Measurements from ENCODE around the gene KLRG1. TPM values are rescaled to one million over a fixed set of nuclear protein-coding genes. Genes with fewer than 3 reads are reported as not detected.

Gene KLRG1
- total RNA-seq (10 to 100 TPM; 51.2 to 55.8 TPM), polyA plus RNA-seq (100 to 1,000 TPM in 1 of 2 donors, 10 to 100 TPM in 1; 98.9 to 161 TPM)

DNA sequence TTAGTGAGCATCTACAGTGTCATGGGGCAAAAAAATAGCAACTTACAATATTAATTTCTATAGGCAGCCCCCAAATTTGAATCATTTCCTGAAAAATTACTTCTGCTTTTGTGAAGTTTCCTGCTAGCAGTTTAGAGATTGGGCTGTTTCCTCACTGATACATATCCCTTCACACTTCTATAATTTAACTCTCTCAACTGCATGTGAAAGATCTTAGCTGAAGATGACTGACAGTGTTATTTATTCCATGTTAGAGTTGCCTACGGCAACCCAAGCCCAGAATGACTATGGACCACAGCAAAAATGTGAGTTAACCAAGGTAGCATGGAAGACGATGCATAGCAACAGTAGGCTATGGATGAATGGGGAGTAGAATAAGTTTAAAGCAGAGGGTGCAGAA is at the start of gene KLRG1:
Gene KLRG1 (plus strand): TSS at position 134 of the 400 bp plus-strand sequence. CDS start 90 bp downstream, at position 224.
- CTCF ChIA-PET (ENCODE audit: partially characterized antibody), result interaction anchor here (1.7 to 2.9 kb wide), 3 partner anchors 9 to 38 kb away, joined by 5 to 12 read pairs (median 8); no protein-coding TSS in a partner anchor
- Histone ChIP-seq H3K4me3 (ENCODE audit: low read length in 2 of 2) (peak within 1 kb of the TSS in 1 of 2 donors; percentile 22), H3K9me3 (ENCODE audit: control insufficient read depth in 1 of 2, low read length in 2 of 2) (no peaks in the 10 kb centered on the region), H3K36me3 (ENCODE audit: insufficient read depth, low read length) (no peaks in the 10 kb centered on the region), H3K27me3 (ENCODE audit: insufficient read depth, low read length) (no peaks in the 10 kb centered on the region), H3K27ac (ENCODE audit: low read depth, low read length) (peak within 1 kb of the TSS; percentile 24), H3K4me1 (ENCODE audit: insufficient read depth, low read length) (peaks cover 76% of the 10 kb centered on the region)
- Mint-ChIP-seq H3K27me3 (no peaks in the 10 kb centered on the region), H3K4me1 (peaks cover 46 to 72% (median 57%) of the 10 kb centered on the region in 4 donors), H3K36me3 (peaks cover 3 to 15% of the 10 kb centered on the region in 2 donors), H3K4me3 (peak within 1 kb of the TSS; percentile 66 to 99 (median 89)), H3K9me3 (peaks cover 0 to 6% (median 3%) of the 10 kb centered on the region in 8 donors), H3K27ac (peak within 1 kb of the TSS; percentile 86 to 96 (median 92))
- DNase-seq, result peak in 4 of 5 donors; percentile 15 to 57 (median 26)
- POLR2A ChIA-PET (ENCODE audit: partially characterized antibody), result interaction anchor here (0.7 to 3.4 kb wide), 8 partner anchors 8 to 345 kb away, joined by 3 to 25 read pairs (median 4); no protein-coding TSS in a partner anchor
- intact Hi-C loops (cut with micrococcal nuclease), result loop anchor here (1.0 to 2.0 kb wide), 3 partner anchors 35 to 50 kb away; no protein-coding TSS in a partner anchor

DNA sequence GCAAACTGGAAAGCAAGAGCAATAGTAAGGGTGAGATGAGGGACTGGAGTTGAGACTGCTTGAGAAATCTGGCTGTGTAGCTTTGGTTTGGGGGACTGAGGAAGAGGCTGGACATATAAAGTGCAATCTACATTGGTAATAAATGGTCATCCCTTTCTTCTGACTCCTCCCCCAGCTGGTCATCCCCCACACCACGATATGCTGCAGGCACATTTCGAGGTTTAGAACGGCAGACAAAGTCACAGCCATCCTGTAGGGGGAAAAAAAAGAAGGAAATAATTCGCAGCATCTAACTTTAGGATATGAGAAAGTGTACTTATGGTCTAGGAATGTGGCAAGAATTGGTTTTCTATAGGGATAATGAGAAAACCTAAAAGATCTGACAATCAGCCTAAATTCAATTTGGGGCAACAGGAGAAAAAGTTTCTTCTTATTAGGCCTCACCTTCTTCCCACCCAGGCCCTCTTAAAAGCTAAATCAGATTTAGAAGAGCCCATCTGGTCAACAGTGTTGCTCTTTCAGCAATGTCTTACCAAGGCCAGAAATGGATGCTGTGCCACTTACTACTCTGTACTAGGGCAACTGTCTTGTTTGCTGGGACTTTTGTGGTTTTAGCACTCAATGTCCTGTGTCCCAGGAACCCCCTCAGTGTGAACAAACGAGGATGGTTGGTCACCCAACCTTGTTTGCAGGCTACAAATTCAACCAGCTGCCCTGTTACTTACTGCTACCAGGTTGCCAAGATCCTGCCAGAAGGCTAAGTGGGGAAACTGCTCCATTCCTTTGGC is 47.5 kb upstream of the KLRG1 start:
- H3K9me3 Mint-ChIP-seq, result no peaks in the 10 kb centered on the region
- H3K36me3 Mint-ChIP-seq, result peaks cover 40 to 78% of the 10 kb centered on the region in 2 donors
- no peak overlapping the region for H3K27ac ChIP-seq (ENCODE audit: low read depth, low read length)
- peaks cover 10 to 20% (median 16%) of the 10 kb centered on the region in 4 donors for H3K4me1 Mint-ChIP-seq
- no peaks in the 10 kb centered on the region for H3K9me3 ChIP-seq (ENCODE audit: control insufficient read depth in 1 of 2, low read length in 2 of 2)
- H3K27ac Mint-ChIP-seq, result peak overlapping the region; percentile 18 to 86 (median 68)
- no peak overlapping the region for H3K4me3 ChIP-seq (ENCODE audit: low read length in 2 of 2)
- CTCF ChIA-PET (ENCODE audit: partially characterized antibody), result no interaction called here
- intact Hi-C loops (cut with micrococcal nuclease), result no loop called here
- H3K4me1 ChIP-seq (ENCODE audit: insufficient read depth, low read length), result peaks cover 10% of the 10 kb centered on the region
- H3K27me3 ChIP-seq (ENCODE audit: insufficient read depth, low read length), result no peaks in the 10 kb centered on the region
- POLR2A ChIA-PET (ENCODE audit: partially characterized antibody), result interaction anchor here (0.6 to 1.3 kb wide), 2 partner anchors 11 to 66 kb away, joined by 3 read pairs; no protein-coding TSS in a partner anchor
- H3K36me3 ChIP-seq (ENCODE audit: insufficient read depth, low read length), result peaks cover 58% of the 10 kb centered on the region
- no peaks in the 10 kb centered on the region for H3K27me3 Mint-ChIP-seq
- no peak overlapping the region for H3K4me3 Mint-ChIP-seq
- DNase-seq, result no peak

DNA sequence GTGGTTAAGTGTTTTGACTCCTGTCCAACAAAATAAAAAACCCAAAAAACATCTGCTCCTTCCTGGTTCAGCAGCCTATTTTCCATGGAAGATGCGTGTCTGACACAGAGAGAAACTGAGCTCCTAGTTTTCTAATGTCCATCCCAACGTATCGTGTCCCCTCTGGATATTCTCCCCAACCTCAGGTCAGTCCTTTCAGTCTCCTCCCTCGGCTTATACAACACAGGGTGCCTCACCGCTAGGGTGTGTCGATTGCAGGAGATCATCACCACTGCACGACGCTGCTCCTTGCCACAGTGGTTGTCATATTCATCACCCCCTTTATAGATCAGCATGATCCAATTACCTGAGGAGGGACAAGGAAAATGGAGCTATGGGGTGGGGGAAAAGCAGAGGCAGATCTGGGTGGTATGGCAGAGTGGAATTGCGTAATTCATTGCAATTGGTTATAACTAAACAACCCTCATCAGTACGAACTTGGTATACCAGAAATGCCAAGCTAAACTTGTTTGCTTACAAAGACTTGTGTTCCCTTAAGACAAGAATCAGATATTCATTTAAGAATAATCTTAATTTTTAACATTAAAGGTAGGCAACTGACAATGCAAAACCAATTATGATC is 45.7 kb upstream of the KLRG1 start:
- CTCF ChIA-PET (ENCODE audit: partially characterized antibody), result interaction anchor here (0.8 to 13.9 kb wide), 3 partner anchors 31 to 102 kb away, joined by 3 to 561 read pairs (median 358); no protein-coding TSS in a partner anchor

DNA sequence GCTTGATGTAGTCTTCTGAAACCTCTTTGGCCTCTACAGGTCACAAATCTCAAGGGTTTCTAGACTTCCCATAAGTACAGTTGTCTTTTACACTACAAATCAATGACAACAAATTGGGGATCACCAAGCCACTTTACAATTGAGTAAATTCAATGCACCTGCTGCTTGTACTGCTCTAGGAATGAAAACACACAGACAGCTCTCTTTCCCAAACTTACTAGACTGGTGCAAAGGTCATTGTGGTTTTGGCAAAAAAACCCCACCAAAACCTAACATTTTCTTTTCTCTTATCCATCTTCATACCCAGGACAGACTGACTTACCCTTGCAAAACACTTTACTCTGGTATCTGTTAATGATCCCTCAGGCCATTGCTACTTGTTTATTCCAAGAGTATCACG is 42.6 kb upstream of the KLRG1 start:
- ChIA-PET CTCF (ENCODE audit: partially characterized antibody) (interaction anchor here (1.0 to 13.9 kb wide), 4 partner anchors 32 to 99 kb away, joined by 3 to 561 read pairs (median 186); partner anchors contain the start of gene PHC1), POLR2A (ENCODE audit: partially characterized antibody) (interaction anchor here (1.6 to 10.1 kb wide), 3 partner anchors 9 to 103 kb away, joined by 5 to 492 read pairs (median 9); no protein-coding TSS in a partner anchor)
- Mint-ChIP-seq H3K4me3 (peak overlapping the region; percentile 8 to 97 (median 66)), H3K36me3 (peaks cover 15 to 73% of the 10 kb centered on the region in 2 donors), H3K27ac (peak overlapping the region; percentile 25 to 99 (median 85)), H3K4me1 (peaks cover 32 to 55% (median 43%) of the 10 kb centered on the region in 4 donors), H3K27me3 (no peaks in the 10 kb centered on the region), H3K9me3 (no peaks in the 10 kb centered on the region)
- H3K9me3 ChIP-seq (ENCODE audit: control insufficient read depth in 1 of 2, low read length in 2 of 2), result no peaks in the 10 kb centered on the region
- no peak for DNase-seq
- H3K27ac ChIP-seq (ENCODE audit: low read depth, low read length), result peak overlapping the region; percentile 96
- H3K36me3 ChIP-seq (ENCODE audit: insufficient read depth, low read length), result peaks cover 37% of the 10 kb centered on the region
- no peak overlapping the region for H3K4me3 ChIP-seq (ENCODE audit: low read length in 2 of 2)
- H3K4me1 ChIP-seq (ENCODE audit: insufficient read depth, low read length), result peaks cover 37% of the 10 kb centered on the region
- intact Hi-C loops (cut with micrococcal nuclease), result no loop called here
- no peaks in the 10 kb centered on the region for H3K27me3 ChIP-seq (ENCODE audit: insufficient read depth, low read length)

More for the DNA sequence above, 45.7 kb upstream of the KLRG1 start:
- H3K9me3 ChIP-seq (ENCODE audit: control insufficient read depth in 1 of 2, low read length in 2 of 2), result no peaks in the 10 kb centered on the region
- Mint-ChIP-seq H3K9me3 (no peaks in the 10 kb centered on the region), H3K4me1 (peaks cover 25 to 38% (median 29%) of the 10 kb centered on the region in 4 donors), H3K27ac (peak overlapping the region in 4 of 7 donors; percentile 10 to 60 (median 36)), H3K36me3 (peaks cover 26 to 65% of the 10 kb centered on the region in 2 donors), H3K27me3 (no peaks in the 10 kb centered on the region), H3K4me3 (no peak overlapping the region)
- H3K27me3 ChIP-seq (ENCODE audit: insufficient read depth, low read length), result no peaks in the 10 kb centered on the region
- intact Hi-C loops (cut with micrococcal nuclease), result no loop called here
- H3K4me3 ChIP-seq (ENCODE audit: low read length in 2 of 2), result no peak overlapping the region
- H3K4me1 ChIP-seq (ENCODE audit: insufficient read depth, low read length), result peaks cover 28% of the 10 kb centered on the region
- DNase-seq, result no peak
- POLR2A ChIA-PET (ENCODE audit: partially characterized antibody), result interaction anchor here (0.9 kb wide), 1 partner anchor 81 kb away, joined by 5 read pairs; no protein-coding TSS in a partner anchor
- peaks cover 48% of the 10 kb centered on the region for H3K36me3 ChIP-seq (ENCODE audit: insufficient read depth, low read length)
- H3K27ac ChIP-seq (ENCODE audit: low read depth, low read length), result no peak overlapping the region

DNA sequence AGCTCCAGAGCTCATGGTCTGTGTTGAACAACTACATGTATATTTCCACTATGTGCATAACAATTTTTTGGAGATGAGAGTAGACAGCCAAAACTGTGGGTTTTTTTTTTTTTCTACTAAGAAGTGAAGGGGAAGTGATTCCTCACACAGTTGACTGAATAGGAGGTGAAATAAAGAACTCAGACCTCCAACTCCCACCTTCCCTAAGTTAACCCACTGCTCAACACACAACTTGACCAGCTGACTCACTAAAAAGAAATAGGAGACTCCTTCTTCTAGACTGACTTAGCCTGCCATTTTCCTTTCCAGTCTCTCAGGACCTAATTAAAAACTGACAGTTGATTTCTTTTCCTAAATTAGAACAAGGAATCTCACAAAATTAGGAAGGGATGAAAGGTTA is 41.6 kb upstream of the KLRG1 start:
- H3K4me3 ChIP-seq (ENCODE audit: low read length in 2 of 2), result peak overlapping the region in 1 of 2 donors; percentile 17
- H3K27ac Mint-ChIP-seq, result peak overlapping the region in 5 of 7 donors; percentile 84 to 99 (median 91)
- H3K27me3 Mint-ChIP-seq, result no peaks in the 10 kb centered on the region
- intact Hi-C loops (cut with micrococcal nuclease), result loop anchor here (2.0 kb wide), 1 partner anchor 251 kb away; the partner anchor contains the start of gene RIMKLB
- H3K27me3 ChIP-seq (ENCODE audit: insufficient read depth, low read length), result no peaks in the 10 kb centered on the region
- peaks cover 47% of the 10 kb centered on the region for H3K4me1 ChIP-seq (ENCODE audit: insufficient read depth, low read length)
- peak overlapping the region; percentile 96 for H3K27ac ChIP-seq (ENCODE audit: low read depth, low read length)
- H3K4me1 Mint-ChIP-seq, result peaks cover 38 to 65% (median 50%) of the 10 kb centered on the region in 4 donors
- ChIA-PET POLR2A (ENCODE audit: partially characterized antibody) (interaction anchor here (1.2 to 10.1 kb wide), 5 partner anchors 10 to 102 kb away, joined by 3 to 492 read pairs (median 9); partner anchors contain the start of gene PHC1), CTCF (ENCODE audit: partially characterized antibody) (interaction anchor here (0.7 to 13.9 kb wide), 6 partner anchors 11 to 98 kb away, joined by 3 to 561 read pairs (median 13); partner anchors contain the start of gene PHC1)
- no peak for DNase-seq
- H3K4me3 Mint-ChIP-seq, result peak overlapping the region in 7 of 8 donors; percentile 57 to 97 (median 75)
- no peaks in the 10 kb centered on the region for H3K9me3 ChIP-seq (ENCODE audit: control insufficient read depth in 1 of 2, low read length in 2 of 2)
- peaks cover 29% of the 10 kb centered on the region for H3K36me3 ChIP-seq (ENCODE audit: insufficient read depth, low read length)
- H3K9me3 Mint-ChIP-seq, result peaks cover 0 to 2% (median 0%) of the 10 kb centered on the region in 8 donors
- H3K36me3 Mint-ChIP-seq, result peaks cover 9 to 62% of the 10 kb centered on the region in 2 donors

DNA sequence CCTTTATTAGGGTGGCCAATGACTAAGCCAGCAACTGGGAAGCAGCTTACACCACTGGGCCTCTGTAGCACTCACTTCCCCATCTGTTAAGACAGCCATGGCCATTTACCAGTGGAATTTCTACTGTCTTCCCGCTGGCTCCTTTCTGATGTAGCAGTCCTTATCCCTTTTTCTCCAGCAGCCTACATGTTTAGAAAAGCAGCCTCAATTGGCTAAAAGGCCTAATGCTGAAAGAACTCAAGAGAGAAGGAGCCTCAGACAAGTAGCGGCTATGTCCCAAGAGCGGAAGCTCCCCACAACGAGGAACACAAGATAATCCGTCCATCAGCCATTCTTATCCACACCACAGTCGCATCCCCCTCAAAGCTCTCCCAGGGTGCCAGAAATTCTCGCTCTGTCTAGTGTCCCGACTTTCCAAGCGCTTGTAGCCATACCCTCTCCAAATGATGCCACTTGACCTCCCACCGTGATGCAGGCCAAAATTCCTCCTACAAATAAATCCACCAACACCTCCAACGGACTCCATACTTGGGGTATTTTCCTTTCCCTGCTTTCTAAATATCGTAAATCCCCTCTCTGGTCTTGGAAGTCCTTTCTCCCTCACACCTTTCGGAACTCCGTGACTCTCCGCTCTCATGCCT is 40.5 kb upstream of the KLRG1 start:
- Mint-ChIP-seq H3K4me1 (peaks cover 46 to 76% (median 58%) of the 10 kb centered on the region in 4 donors), H3K27ac (peak overlapping the region; percentile 87 to 99 (median 95))
- H3K4me1 ChIP-seq (ENCODE audit: insufficient read depth, low read length), result peaks cover 58% of the 10 kb centered on the region

More for the DNA sequence above, 40.5 kb upstream of the KLRG1 start:
- H3K4me3 Mint-ChIP-seq, result peak overlapping the region; percentile 86 to 97 (median 96)
- H3K36me3 Mint-ChIP-seq, result peaks cover 5 to 52% of the 10 kb centered on the region in 2 donors
- H3K27me3 Mint-ChIP-seq, result no peaks in the 10 kb centered on the region
- Histone ChIP-seq H3K4me3 (ENCODE audit: low read length in 2 of 2) (peak overlapping the region; percentile 96 to 99), H3K27ac (ENCODE audit: low read depth, low read length) (peak overlapping the region; percentile 96), H3K27me3 (ENCODE audit: insufficient read depth, low read length) (no peaks in the 10 kb centered on the region), H3K9me3 (ENCODE audit: control insufficient read depth in 1 of 2, low read length in 2 of 2) (no peaks in the 10 kb centered on the region), H3K36me3 (ENCODE audit: insufficient read depth, low read length) (peaks cover 19% of the 10 kb centered on the region)
- ChIA-PET POLR2A (ENCODE audit: partially characterized antibody) (interaction anchor here (0.8 to 10.1 kb wide), 20 partner anchors 10 to 304 kb away, joined by 3 to 492 read pairs (median 14); partner anchors contain the start of genes PHC1 and RIMKLB), CTCF (ENCODE audit: partially characterized antibody) (interaction anchor here (0.8 to 13.9 kb wide), 14 partner anchors 10 to 404 kb away, joined by 3 to 561 read pairs (median 12); partner anchors contain the start of gene PHC1)
- no peak for DNase-seq
- intact Hi-C loops (cut with micrococcal nuclease), result loop anchor here (1.0 to 2.0 kb wide), 2 partner anchors 35 to 252 kb away; partner anchors contain the start of genes PHC1 and RIMKLB
- H3K9me3 Mint-ChIP-seq, result peaks cover 0 to 6% (median 0%) of the 10 kb centered on the region in 8 donors
